Gastroesophageal sphincter (tissue), 4 donors: Measurements from ENCODE around the gene STARD10. TPM values are rescaled to one million over a fixed set of nuclear protein-coding genes. Genes with fewer than 3 reads are reported as not detected.

Experiments
- ATAC-seq: fragments of 150-250 bp; one replicate; pipeline ENCODE4 v1.9.1; 2016; ENCODE audit warnings: mild to moderate bottlenecking, moderate library complexity
- H3K27ac ChIP-seq, 4 donors: fragments of 200-600 bp; sonication (generic) in 3 of 4; 1 replicate in 3 of 4; 2 replicates in 1 of 4; pipeline ENCODE4 v1.5.1; 2016 to 2019
- H3K27me3 ChIP-seq: fragments of 200-600 bp; sonication (generic); one replicate; pipeline ENCODE4 v1.5.1; 2019
- H3K36me3 ChIP-seq, 2 donors: fragments of 200-600 bp; sonication (generic); one replicate each; pipeline ENCODE4 v1.5.1; 2019; ENCODE audit warnings: control low read depth in 1 of 2
- H3K4me1 ChIP-seq, 3 donors: fragments of 200-600 bp; sonication (generic); 1 replicate in 2 of 3; 2 replicates in 1 of 3; pipeline ENCODE4 v1.5.1; 2016 to 2019; ENCODE audit warnings: control low read depth in 2 of 3
- H3K4me3 ChIP-seq, 2 donors: fragments of 200-600 bp; sonication (generic); one replicate each; pipeline ENCODE4 v1.5.1; 2019; ENCODE audit warnings: mild to moderate bottlenecking in 1 of 2, moderate library complexity in 1 of 2
- H3K9me3 ChIP-seq, 3 donors: fragments of 200-600 bp; sonication (generic); one replicate each; pipeline ENCODE4 v1.5.1; 2017 to 2019; ENCODE audit warnings: control low read depth in 2 of 3
- CTCF ChIP-seq, 4 experiments: fragments of 200-600 bp in 2 of 4; fragments of 450-650 bp in 2 of 4; sonication (generic) in 1 of 4; IDR thresholded peaks; one replicate each; pipeline ENCODE4 v1.5.1; 2017 to 2019; ENCODE audit warnings: antibody characterized with exemption in 4 of 4, mild to moderate bottlenecking in 2 of 4, moderate library complexity in 2 of 4
- EP300 ChIP-seq: sonication (generic); formaldehyde crosslinking; IDR thresholded peaks from one replicate; pipeline ENCODE4 v1.6.1; 2017; ENCODE audit warnings: antibody characterized with exemption, mild to moderate bottlenecking
- POLR2A ChIP-seq, 2 donors: fragments of 450-650 bp; IDR thresholded peaks; one replicate each; pipeline ENCODE4 v1.6.1; 2017; ENCODE audit warnings: antibody characterized with exemption in 2 of 2, mild to moderate bottlenecking in 2 of 2, moderate library complexity in 1 of 2
- POLR2AphosphoS5 ChIP-seq: sonication (generic); formaldehyde crosslinking; IDR thresholded peaks from one replicate; pipeline ENCODE4 v1.6.1; 2017; ENCODE audit warnings: antibody characterized with exemption
- WGBS, 2 donors: methylation state at CpG; one replicate each; pipeline ENCODE4 v1.1.5; 2018; ENCODE audit warnings: low coverage in 1 of 2; 5-methylcytosine and 5-hydroxymethylcytosine counted together
- total RNA-seq, 4 donors: library from RNA; depleted of rRNA; stranded (reverse); fragments of >200 nt; gene quantifications; one replicate each; pipeline ENCODE4 v1.1.0, GENCODE V29; 2016

Gene STARD10
- total RNA-seq, 4 donors from 2014 or later: 35.8 to 56.6 (median 45.0) TPM

DNA sequence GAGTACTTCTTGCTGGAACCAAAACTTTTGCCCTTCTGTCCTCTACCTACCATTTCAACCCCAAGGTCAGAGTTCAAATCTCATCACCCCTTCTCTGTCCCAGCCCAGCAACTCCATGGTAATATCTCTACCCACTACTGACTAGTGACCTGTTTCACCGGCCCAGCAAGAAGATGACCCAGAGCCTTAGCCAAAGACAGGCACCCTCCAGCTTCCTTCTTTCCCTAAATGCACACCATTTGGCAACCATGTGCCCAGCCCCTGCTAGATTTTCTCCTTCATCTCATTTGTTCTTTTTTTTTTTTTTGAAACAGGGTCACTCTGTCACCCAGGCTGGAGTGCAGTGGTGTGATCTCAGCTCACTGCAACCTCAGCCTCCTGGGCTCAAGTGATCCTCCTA, 56.5 kb downstream of the STARD10 start:
- peak overlapping the region in 3 of 4 donors; percentile 65 to 73 (median 71) for H3K27ac ChIP-seq
- peaks cover 0 to 84% (median 46%) of the 10 kb centered on the region in 3 donors for H3K4me1 ChIP-seq
- ATAC-seq: no peak
- H3K27me3 ChIP-seq: no peaks in the 10 kb centered on the region
- no peaks in the 10 kb centered on the region for H3K36me3 ChIP-seq
- TF ChIP-seq EP300 (no peak), POLR2A (IDR thresholded peaks at IDR 0.05) (no peak), CTCF (IDR thresholded peaks at IDR 0.05) (no peak), POLR2AphosphoS5 (no peak)
- WGBS, 2 donors: 80 to 92% methylated on average over 1 of the region's 1 CpG
- no peaks in the 10 kb centered on the region for H3K9me3 ChIP-seq
- H3K4me3 ChIP-seq: no peak overlapping the region

DNA sequence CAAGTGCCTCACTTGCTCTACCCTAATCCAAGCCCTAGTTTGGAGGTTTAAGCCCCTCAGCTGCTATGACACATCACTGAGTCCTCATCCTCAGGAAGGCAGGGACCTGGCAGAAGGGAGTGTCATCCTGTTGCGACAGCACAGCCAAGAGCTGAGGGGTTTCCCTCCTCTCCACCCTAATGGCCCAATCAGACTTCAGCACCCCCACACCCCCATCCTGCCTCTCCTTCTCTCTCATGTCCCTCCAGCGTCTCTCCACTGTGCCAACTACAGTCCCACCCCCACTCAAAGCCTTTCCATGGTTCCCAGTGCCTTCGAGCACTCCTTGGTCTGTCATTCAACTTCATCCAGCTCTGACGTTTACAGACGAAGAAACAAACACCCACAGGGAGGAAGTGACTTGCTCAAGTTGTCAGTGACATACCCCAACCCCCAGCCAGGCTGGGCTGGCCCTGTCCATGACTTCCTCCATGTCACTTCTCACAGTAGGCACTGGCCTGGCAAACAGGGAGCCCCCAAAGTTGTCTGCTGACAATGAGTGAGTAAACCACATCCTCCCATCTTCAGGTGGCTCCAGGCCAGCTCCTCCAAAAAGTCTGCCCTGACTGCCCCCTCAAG, 57.3 kb downstream of the STARD10 start:
- H3K36me3 ChIP-seq: no peaks in the 10 kb centered on the region
- H3K4me1 ChIP-seq: peaks cover 0 to 76% (median 39%) of the 10 kb centered on the region in 3 donors
- 38 to 45% methylated on average over 2 to 5 of the region's 5 CpGs for WGBS, 2 donors
- H3K27me3 ChIP-seq: no peaks in the 10 kb centered on the region
- H3K4me3 ChIP-seq: no peak overlapping the region
- no peak for TF ChIP-seq EP300
- TF ChIP-seq CTCF (IDR thresholded peaks at IDR 0.05): no peak
- TF ChIP-seq POLR2AphosphoS5: no peak
- no peak for TF ChIP-seq POLR2A (IDR thresholded peaks at IDR 0.05)
- no peaks in the 10 kb centered on the region for H3K9me3 ChIP-seq
- ATAC-seq: peak; percentile 37
- peak overlapping the region in 3 of 4 donors; percentile 65 to 73 (median 71) for H3K27ac ChIP-seq

DNA sequence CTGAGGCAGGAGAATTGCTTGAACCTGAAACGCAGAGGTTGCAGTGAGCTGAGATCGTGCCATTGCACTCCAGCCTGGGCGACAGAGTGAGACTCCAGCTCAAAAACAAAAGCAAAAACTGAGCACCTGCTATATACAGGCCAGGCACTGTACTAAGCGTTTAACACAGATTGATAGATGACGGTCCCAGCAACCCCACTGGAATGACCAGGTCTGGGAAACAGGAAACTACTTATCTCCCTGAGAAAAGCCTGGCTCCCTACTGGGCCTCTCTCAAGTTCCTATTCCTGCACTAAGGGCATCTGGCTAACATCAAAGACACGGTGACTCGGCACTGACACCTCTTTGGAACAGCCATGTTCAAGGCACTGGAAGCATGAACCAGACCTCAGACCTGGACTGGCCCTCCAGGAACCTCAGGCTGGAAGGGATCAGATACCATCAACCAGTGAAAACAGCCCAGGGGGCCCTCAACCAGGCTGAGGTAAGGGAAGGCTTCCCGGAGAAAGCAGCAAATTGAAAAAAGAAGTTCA, 58.3 kb downstream of the STARD10 start:
- no peaks in the 10 kb centered on the region for H3K36me3 ChIP-seq
- peaks cover 0 to 66% (median 30%) of the 10 kb centered on the region in 3 donors for H3K4me1 ChIP-seq
- peak; percentile 56 for ATAC-seq
- 44 to 53% methylated on average over 3 of the region's 8 CpGs for WGBS, 2 donors
- peak overlapping the region in 3 of 4 donors; percentile 49 to 73 (median 65) for H3K27ac ChIP-seq
- TF ChIP-seq CTCF (IDR thresholded peaks at IDR 0.05) (no peak), POLR2AphosphoS5 (peak; percentile 96)
- H3K27me3 ChIP-seq: no peaks in the 10 kb centered on the region
- no peak overlapping the region for H3K4me3 ChIP-seq
- no peaks in the 10 kb centered on the region for H3K9me3 ChIP-seq

GRCh38 chr11:72732329-72732728, 61.5 kb downstream of the STARD10 start:
- 100% methylated on average over 1 to 2 of the region's 10 CpGs for WGBS, 2 donors
- TF ChIP-seq CTCF (IDR thresholded peaks at IDR 0.05): no peak
- no peak for TF ChIP-seq POLR2A (IDR thresholded peaks at IDR 0.05)
- no peak for TF ChIP-seq EP300
- TF ChIP-seq POLR2AphosphoS5: no peak
- Histone ChIP-seq H3K4me3 (no peak overlapping the region), H3K9me3 (no peaks in the 10 kb centered on the region), H3K27ac (peak overlapping the region in 1 of 4 donors; percentile 52), H3K4me1 (peaks cover 0 to 34% (median 11%) of the 10 kb centered on the region in 3 donors), H3K36me3 (no peaks in the 10 kb centered on the region), H3K27me3 (no peaks in the 10 kb centered on the region)
- no peak for ATAC-seq

DNA sequence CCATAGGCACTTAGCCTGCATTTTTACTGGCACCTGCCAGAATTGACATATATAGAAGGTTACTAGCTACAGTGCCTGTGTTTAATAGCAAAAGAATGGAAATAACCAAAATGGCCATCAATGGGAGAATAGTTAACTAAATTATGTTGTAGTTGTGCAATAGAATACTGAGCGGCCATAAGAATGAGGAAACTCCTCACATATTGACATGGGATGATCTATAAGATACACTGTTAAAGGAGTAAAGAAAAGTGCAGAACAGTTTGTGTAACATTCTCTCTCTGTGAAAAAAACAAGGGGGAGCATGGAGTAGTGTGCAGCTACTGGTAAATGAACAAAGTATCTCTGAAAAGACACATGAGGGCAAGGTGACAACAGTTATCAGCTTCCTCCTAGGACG, 63.1 kb downstream of the STARD10 start:
- ATAC-seq: no peak
- no peak overlapping the region for H3K4me3 ChIP-seq
- TF ChIP-seq POLR2AphosphoS5: no peak
- TF ChIP-seq EP300: no peak
- TF ChIP-seq CTCF (IDR thresholded peaks at IDR 0.05): no peak
- TF ChIP-seq POLR2A (IDR thresholded peaks at IDR 0.05): no peak
- H3K4me1 ChIP-seq: peaks cover 0 to 22% (median 2%) of the 10 kb centered on the region in 3 donors
- no peak overlapping the region for H3K27ac ChIP-seq
- 74 to 89% methylated on average over 2 of the region's 2 CpGs for WGBS, 2 donors
- peaks cover 0 to 14% of the 10 kb centered on the region in 2 donors for H3K36me3 ChIP-seq
- no peaks in the 10 kb centered on the region for H3K27me3 ChIP-seq
- H3K9me3 ChIP-seq: no peaks in the 10 kb centered on the region
